Tibial nerve (tissue), 4 donors: ENCODE data around the gene PROSER2.

Experiments
- EP300 ChIP-seq, 2 donors: sonication (generic); formaldehyde crosslinking; IDR thresholded peaks; one replicate each; pipeline ENCODE4 v1.6.1; 2017; ENCODE audit warnings: antibody characterized with exemption in 2 of 2, mild to moderate bottlenecking in 1 of 2
- POLR2A ChIP-seq, 2 donors: fragments of 450-650 bp; IDR thresholded peaks; one replicate each; pipeline ENCODE4 v1.6.1; 2017; ENCODE audit warnings: antibody characterized with exemption in 2 of 2, mild to moderate bottlenecking in 2 of 2, moderate library complexity in 2 of 2
- TF ChIP-seq, protein P1 (sequence below), 5 experiments: fragments of 200-600 bp in 3 of 5; fragments of 450-650 bp in 2 of 5; sonication (generic) in 3 of 5; IDR thresholded peaks; one replicate each; pipeline ENCODE4 v1.5.1; 2016 to 2019; ENCODE audit warnings: antibody characterized with exemption in 5 of 5, mild to moderate bottlenecking in 3 of 5, moderate library complexity in 2 of 5

DNA sequence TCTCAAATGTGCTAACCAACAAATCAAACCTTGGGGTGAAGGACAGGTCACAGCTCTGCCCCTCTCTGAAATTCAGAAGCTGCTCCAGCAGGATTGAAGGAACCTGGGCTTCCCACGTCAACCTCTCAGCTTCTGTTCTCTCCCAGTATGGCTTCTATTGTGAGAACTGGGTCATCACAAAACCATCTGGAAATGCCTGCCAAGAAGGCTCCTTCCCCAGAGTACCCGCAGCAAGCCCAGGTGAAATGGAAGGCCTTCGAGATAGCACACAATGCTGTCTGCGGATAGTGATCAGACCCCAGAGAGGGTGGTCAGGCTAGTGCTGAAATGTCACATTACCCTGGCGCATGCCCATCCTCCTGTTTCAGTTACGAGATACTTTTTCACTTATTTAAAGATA, 16.4 kb upstream of the PROSER2 start:
- TF ChIP-seq, protein P1, sequence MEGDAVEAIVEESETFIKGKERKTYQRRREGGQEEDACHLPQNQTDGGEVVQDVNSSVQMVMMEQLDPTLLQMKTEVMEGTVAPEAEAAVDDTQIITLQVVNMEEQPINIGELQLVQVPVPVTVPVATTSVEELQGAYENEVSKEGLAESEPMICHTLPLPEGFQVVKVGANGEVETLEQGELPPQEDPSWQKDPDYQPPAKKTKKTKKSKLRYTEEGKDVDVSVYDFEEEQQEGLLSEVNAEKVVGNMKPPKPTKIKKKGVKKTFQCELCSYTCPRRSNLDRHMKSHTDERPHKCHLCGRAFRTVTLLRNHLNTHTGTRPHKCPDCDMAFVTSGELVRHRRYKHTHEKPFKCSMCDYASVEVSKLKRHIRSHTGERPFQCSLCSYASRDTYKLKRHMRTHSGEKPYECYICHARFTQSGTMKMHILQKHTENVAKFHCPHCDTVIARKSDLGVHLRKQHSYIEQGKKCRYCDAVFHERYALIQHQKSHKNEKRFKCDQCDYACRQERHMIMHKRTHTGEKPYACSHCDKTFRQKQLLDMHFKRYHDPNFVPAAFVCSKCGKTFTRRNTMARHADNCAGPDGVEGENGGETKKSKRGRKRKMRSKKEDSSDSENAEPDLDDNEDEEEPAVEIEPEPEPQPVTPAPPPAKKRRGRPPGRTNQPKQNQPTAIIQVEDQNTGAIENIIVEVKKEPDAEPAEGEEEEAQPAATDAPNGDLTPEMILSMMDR (IDR thresholded peaks at IDR 0.05): no peak
- TF ChIP-seq POLR2A (IDR thresholded peaks at IDR 0.05): no peak
- no peak for TF ChIP-seq EP300 (IDR thresholded peaks at IDR 0.05)
